GM18907 (cell line): Measurements from ENCODE around the gene NOL6.
A peak's percentile ranks its signal among the peaks of the same experiment; 100 is the strongest.

ENCODE experiments used
- ATAC-seq: cut with Tn5 transposase; IDR thresholded peaks from one replicate; pipeline ENCODE4 v1.9.1; 2021; ENCODE audit warnings: mild to moderate bottlenecking, moderate library complexity; ENCODE audit not compliant: unreplicated experiment

The NOL6 gene

DNA sequence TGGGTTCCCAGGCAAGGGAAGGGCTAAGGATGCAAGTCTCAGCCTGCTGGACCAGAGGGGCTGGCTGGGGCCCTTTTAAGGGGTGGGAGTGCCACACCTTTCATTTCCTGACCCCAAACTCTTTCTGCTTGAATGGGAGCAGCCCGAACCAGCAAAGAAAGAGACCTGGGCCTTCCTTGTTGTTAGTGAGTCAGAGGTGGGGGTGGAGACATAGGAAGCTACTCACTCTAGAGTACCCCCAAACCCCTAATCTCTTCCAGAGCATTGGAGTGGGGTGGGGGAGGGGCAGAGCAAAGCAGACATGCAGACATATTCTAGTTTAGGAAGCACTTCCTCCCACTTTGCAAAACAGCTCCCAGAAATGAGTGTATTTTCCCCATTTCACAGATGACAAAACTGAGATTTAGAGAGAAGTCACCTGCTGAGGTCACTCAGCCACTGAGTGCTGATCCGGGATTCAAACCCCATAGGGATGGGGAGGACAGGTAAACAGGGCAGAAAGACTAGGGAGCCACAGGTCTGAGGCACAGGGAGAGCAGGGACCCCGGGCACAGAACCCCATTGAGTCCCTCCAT, 20.4 kb downstream of the NOL6 start:
- ATAC-seq, result no peak

GRCh38 chr9:33452828-33453271, 20.9 kb downstream of the NOL6 start:
- no peak for ATAC-seq

GRCh38 chr9:33450621-33451146, 23.0 kb downstream of the NOL6 start:
- no peak for ATAC-seq

DNA sequence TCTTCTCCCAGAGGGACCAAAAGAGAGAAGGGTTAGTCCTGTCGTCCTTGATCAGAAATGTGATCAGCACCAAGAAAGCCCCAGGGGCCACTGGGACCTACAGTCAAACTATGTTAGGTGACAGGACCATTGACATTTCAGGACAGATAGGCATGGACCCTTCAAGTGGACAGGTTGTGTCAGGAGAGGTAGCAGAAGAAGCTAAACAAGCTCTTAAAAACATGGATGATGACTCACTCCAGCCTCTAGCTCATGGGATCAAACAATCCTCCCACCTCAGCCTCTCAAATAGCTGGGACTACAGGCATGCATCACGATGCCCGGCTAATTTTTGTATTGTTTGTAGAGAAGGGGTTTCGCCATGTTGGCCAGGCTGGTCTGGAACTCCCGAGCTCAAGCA, 24.0 kb downstream of the NOL6 start:
- ATAC-seq, result no peak

DNA sequence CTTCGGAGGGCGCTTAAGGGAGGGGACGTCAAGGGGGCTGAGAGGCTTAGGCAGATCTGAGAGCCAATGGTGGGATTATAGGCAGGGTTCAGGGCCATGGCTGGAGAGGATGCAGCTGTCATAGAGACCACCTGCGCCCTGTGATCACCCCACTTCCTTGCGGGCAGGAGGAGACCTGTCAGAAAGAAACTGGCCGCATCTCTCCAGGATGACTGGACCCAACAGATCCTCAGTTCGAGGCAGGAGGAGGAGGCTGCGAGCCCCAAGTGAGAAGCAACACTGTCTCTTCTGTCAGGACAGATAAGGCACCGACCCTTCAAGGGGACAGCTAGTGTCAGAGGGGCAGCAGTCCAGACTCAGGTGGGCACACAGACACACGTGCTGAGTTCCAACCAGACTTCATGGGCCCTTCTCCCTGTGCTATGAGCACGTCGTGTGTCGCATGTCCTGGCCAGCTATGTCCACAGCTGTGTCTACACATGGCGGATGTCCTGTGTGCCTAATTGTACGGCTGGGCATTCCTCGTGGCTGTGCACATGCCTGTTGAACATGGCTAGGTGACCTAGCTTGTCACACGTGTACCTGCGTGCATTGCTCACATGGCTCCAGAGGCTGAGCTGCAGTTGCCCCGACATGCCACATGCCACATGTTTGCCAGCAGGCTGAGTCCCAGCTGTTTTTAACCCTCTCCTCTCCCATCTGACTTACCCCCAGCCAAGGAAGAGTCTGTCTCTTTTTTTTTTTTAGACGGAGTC, 25.7 kb downstream of the NOL6 start:
- no peak for ATAC-seq

DNA sequence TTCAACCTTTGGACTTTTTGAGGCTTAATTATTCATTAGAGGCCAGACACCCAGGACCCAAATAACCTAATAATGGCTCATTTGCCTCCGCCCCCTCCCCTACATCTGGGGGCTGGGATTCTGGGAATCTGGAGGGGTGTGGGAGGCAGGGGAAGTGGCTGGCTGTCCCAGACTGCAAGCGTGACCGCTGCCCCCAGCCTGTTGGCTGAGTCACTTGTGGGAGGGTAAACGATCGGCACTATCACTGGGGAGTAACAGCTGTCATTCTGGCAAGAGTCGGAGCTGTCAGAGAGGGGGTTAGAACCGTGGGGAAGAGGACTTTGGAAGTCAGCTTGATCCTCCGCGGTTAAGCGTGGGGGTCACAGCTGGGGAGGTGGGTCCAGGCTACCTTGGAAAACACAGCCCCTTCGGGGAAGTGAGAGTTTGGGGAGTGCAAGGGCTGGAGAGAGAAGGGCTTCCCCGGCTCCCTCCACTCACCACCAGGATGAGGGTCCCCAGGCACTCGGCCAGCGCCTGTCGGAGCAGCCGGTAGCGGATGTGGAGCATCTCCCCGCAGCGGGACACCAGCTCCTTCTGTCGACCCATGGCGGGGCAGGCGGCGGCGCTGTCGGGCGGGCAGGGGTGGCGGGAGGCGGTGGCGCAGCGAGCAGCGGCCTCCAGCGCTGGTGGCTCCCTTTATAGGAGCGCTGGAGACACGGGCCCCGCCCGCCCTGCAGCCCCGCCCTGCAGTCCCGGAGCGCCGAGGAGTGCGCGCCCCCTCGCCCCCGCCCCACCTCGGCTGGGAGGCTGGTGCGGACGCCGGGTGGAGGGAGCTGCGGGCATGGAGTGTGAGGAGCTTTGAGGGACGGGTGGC, 26.6 kb downstream of the NOL6 start, which contains the start of gene AQP3:
Gene AQP3 (minus strand): TSS at position 648 of the 853 bp plus-strand sequence. CDS start 63 bp downstream, at position 585.
- ATAC-seq, result peak; percentile 28

DNA sequence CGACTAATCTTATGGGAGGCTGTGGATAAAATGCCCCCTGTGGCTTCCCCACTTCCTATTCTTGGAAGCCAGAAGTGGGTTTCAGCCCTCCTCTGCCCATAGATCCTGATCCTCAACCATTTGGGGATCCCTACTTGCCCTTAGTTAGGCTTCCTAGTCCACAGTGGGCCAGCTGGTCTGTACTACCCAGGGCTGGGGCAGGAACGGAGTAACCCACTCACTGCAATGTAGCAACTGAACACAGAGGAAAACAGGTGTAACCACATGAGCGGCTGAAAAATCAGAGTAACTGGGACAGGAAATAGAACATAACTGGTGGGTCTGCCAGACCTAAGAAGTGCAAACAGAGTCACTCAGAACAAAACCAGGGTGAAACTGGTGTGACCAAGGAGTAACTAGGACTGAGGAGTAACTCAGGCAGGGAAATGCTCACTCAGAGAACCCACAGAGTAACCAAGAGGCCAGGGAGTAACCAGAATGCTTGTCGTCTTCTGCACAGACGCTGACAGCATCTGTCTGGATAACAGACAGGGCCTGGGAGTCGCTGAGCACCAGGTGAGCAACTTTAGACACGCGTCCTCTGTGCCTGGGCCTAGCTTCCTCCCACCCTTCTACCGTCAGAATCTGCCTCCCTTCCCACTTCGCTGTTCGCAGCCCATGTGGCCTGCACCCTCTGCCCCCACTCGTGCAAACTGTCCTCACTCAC, 27.3 kb downstream of the NOL6 start:
- peak; percentile 87 for ATAC-seq

GRCh38 chr9:33445389-33446239, 28.1 kb downstream of the NOL6 start:
- ATAC-seq, result no peak

DNA sequence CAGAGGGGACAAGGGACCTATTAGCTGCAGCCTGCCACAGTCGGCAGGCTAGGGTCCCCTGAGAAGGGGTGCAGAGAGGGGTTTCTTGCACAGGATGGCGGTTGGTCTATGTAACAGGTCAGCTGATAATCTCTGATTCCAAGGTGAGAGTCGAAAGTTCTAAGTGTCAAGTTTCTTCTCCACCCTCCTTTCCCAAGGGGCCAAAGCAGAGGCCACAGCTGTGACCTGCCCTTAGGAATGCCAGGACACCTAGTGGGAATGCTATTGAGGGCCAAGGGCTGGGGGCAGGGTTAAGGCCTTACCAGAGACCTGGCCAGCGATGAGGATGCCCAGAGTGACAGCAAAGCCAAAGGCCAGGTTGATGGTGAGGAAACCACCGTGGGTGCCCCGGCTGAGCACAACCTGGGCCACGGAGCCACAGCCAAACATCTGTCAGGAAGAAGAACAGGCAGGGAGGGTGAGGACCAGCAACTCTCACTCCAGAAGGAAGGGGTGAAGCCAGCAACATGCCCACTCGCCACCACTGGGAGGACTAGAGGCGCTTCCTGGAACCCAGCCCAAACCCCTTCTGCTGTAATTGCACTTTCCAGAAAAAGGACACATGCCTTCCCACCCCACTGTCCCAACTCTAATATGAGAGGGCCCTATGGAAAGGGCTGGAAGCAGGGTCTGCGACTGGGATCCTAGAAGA, 30.1 kb downstream of the NOL6 start:
- ATAC-seq, result no peak

DNA sequence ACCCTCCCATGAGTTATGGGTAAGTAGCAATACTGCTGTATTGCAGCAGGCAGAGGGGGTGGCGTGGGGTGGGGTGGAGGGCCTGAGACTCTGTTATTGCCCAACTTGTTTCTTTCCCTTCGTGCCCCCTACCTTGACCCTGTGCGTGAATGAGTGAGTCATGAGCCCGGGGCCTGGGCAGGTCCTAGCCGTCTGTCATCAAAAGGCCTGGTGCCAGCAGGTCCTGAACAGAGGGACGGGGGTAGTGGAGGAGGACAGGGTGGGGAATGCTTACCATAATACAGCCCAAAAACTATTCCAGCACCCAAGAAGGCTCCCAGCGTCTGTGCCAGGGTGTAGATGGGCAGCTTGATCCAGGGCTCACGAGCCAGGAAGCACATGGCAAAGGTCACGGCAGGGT, 30.7 kb downstream of the NOL6 start:
- ATAC-seq, result no peak

DNA sequence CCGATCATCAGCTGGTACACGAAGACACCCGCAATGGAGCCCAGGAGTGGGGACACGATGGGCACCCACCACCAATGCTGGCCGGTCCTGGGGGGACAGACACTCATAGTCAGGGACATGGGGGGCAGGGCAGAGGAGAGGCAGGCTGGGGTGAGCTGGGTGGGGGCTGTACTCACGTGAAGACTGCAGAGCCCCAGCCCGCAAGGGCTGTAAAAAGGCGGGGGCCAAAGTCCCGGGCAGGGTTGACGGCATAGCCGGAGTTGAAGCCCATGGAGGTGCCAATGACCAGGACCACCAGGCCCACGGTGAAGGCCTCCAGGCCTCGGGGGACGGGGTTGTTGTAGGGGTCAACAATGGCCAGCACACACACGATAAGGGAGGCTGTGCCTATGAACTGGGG, 31.6 kb downstream of the NOL6 start:
- no peak for ATAC-seq

DNA sequence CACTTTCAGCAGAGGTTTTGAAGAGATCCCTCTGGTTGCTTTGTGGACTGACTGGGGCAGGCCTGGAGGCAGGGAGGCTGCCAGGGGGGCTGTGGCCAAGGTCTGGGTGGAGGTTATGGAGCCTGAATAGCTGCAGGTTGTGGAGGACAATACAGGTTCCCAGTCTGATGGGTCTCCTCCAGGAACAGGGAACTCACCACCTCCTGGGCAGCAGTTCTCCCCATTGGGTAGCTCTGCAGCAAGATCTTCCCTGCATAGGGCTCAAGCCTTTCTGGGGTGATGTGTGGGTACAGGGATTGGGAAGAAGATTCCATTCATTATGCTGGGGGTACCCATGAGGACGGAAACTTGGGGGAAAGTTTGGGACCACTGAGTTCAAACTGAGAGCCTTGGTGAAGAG, 33.1 kb downstream of the NOL6 start:
- no peak for ATAC-seq

- ATAC-seq, result no peak
Observed at GRCh38 chr9:33440204-33440603, 33.5 kb downstream of the NOL6 start.

DNA sequence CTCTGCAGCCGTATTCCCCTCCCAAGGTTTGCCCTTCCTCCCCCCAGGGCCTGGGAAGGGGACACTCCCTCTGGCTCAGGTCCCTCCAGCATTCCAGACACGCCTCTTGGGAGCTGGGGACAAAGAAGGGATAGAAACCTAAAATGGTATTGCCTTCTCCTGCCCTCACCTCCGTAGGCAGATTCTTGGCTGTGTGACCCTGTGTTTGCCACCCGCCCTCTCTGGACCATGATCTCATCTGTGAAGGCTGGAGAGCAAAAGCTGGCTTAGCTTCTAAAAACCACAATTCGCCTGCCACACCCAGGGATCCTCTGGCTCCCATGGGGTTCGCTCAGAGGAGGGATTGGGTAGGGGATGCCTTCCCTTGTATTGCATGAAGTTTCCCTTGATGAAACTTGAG, 34.0 kb downstream of the NOL6 start:
- ATAC-seq, result no peak

- ATAC-seq, result no peak
Observed at GRCh38 chr9:33438926-33439680, 34.6 kb downstream of the NOL6 start.

GRCh38 chr9:33437898-33438297, 35.8 kb downstream of the NOL6 start:
- no peak for ATAC-seq

- no peak for ATAC-seq
Observed at GRCh38 chr9:33437205-33437604, 36.5 kb downstream of the NOL6 start.

DNA sequence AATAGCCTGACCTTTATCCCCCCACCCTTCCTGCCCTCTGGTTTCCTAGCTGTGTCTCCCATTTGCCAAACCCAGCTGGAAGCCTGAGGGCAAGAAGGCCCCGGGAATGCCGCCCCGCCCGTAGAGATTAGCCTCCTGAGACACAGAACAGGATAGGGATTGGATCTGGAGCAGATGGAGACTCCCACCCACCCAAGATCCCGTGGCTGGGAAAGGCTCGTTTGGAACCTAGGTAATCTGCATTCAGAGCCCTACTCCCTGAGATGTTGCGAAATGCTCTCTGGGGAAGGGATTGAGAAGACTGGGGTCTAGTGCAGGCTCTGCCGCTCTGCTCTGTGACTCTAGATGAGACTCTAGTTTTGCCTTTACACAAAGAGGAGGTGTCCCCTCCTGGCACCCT, 37.3 kb downstream of the NOL6 start:
- ATAC-seq, result no peak
